ENCODE data around the gene LHX5.

Gene LHX5

DNA sequence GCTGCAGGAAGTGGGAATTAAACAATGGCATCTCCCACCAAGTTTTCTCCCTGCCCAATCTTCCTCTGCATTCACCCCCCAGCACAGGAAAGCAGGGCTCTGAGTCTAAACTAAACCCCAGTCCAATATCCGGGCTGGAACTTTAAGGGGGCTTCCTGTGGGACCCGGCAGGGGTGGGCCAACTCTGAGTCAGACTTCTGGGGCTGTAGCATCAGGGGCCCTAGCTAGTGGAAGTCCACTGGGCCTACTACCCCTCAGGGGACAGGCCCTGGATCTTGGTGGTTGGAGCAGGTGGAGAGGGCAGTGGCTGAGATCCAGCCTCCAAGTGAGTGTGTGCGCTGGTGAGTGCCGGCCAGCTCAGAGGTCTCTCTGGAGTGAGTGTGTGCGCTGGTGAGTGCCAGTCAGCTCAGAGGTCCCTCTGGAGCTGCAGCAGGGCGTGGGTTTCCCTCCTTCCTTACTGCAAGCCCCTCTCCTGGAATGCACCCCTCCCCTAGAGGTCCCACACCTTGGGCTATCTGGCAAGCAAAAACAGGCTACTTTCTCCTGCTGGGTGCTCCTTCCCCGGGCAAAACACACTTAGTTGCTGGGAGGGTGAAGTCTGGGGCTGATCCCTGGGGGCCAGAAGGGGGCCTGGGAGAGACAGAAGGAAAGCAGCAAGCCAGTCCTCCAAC is 5.6 kb upstream of the LHX5 start:
- DNase-seq: no peak

- DNase-seq: no peak
Measured at GRCh38 chr12:113476176-113476986, 4.7 kb upstream of the LHX5 start.

- no peak for DNase-seq
Measured at GRCh38 chr12:113475451-113476175, 3.9 kb upstream of the LHX5 start.

DNA sequence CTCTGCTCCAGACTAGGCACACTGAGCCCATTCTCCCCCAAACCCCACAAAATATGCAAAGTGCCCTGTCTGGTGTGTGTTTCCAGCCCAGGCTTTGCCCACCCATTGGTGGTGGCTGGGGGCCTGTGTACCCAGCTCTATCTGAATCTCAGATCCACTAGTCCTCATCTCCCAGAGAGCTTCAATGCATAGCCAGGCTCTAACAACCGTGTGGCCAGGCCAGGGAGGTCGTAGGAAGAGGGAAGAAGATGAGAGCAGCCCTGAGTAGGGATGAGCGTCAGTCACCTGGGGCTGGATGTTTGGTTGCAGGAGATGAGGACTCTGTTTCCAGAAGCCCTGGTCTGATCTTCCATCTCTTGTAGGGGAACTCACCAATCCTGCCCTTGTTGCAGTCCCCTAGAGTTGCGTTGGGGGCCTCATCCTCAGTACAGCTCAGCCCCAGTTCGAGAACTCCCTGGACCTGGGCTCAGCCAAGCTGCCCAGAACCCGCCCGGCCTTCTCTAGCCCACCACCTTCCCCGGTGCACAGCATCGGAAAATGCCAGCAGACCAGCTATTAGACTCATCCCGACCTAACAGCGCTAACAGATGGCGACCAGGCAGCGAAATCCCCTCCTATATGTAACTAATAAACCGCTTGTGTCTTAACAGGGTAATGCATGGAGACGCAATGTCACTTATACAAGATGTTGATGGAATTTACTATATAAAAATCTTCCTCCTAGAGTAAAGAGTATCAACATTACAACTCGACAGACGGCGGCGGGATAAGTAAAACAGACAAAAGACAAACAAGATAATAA is 3.2 kb upstream of the LHX5 start:
- DNase-seq: no peak

DNA sequence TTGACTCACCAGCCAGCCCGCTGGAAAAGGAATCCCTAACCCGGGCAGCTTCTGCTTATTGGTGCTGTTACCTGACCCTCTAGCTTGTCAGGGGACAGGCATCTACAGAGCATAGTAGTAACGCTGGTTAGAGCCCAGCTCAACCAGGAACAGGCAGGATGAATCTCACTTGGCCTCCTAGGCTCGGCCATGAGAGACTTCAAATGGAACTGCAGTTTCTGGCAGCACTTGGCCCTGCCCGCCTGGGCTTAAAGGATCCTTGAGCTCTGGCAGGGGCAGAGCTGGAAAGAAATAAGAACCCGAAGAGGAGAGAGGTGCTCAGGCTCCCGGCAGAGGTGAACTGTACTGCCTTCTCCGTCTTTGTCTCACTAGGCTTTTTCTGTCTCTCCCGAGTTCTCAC is 2.3 kb upstream of the LHX5 start:
- no peak for DNase-seq

DNA sequence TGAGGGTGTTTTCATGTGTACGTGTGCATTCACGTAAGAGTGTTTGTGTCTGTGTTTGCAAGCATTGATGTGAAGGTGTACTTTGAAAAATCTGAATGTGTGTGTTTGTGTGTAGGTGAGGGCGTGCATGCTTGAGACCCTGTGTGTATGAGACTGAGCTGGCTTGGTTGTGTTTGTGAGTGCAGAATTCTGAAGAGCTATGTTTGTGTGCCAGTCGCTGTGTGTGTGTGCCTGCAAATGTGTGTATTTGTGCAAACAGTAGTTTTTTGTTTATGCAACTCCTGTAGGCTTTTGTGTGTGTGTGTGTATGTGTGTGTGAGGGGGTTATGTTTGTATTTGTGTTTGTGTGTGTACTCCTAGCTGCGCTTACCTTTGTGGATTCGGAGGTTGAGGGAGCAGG is 1.7 kb upstream of the LHX5 start:
- no peak for DNase-seq

DNA sequence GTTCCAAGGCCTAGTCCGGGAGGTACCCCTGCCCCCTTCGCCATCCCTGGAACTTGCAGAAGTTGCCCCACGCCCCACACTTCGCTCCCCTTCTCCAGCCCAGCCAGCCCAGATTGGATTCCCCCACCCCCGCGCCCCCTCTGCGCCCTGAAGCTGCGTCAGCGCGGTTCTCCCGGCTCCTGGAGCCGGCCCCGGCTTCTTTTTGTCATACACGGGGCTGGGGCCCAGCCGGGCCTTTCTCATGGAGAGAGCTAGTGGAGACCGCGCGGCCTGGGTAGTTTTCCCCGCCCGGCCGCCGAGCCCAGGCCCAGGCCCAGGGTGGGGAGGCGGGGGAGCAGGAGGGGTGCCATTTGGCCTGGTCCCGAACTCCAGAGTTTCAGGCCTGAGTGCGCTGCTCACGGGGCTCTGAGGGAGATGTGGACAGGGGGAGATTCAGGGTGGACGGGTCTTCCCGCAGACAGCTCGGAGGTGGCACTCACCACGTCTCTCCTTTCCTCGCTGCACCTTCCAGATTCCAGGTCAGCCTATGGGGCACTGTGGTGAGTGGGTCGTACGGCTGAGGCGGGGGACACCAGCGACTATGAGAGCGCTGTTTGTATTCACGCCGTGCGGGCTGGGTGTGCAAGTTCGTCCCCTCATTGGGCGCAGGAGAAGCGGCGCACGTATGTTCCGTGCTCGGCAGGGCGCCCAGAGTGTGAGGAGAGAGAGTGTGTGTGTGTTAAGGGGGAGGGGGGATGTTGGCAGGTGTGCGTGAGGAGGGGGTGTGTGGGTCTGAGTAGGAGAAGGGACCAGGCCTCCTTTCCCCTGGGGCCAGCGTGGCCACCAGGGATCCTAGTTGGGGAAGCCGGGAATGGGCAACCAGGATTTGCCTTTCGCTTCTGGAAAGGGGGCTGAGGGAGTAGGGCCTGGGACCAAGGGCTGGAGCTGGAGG is 785 bp upstream of the LHX5 start:
- no peak for DNase-seq

DNA sequence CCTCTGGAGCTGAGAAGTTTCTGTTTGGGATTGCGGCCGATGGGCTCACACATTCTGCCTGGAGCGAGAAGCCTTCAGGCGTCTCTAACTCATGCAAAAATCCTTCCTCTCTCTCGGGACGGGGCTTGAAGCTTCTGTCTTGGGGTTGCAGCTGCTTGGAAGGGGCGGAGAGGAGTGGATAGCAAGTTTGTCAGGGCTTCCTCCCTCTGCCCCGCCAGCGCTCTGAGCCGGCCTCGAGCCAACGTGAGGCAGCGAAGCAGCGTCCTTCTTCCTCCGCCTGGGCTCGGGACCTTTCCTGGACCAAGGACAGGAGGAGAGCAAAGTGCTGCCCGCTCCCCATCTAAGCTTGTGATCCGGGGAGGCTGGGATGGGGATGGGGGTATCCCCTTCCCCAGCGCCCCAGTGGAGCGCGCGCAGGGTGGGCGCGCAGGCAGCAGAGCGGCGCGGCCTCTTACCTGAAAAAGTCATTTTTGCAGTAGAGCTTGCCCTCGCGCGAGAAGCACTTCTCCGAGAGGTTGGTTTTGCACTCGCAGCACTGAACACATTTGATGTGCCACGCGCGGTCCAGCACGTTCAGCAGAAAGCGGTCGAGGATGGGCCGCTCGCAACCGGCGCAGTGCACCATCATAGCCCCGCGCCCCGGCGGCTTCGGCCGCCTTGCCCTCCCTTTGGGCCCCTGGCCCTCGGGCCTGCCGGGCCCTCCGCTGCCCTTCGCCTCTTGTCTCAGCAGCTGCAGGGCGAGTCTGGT is 626 bp downstream of the LHX5 start:
- DNase-seq: no peak

DNA sequence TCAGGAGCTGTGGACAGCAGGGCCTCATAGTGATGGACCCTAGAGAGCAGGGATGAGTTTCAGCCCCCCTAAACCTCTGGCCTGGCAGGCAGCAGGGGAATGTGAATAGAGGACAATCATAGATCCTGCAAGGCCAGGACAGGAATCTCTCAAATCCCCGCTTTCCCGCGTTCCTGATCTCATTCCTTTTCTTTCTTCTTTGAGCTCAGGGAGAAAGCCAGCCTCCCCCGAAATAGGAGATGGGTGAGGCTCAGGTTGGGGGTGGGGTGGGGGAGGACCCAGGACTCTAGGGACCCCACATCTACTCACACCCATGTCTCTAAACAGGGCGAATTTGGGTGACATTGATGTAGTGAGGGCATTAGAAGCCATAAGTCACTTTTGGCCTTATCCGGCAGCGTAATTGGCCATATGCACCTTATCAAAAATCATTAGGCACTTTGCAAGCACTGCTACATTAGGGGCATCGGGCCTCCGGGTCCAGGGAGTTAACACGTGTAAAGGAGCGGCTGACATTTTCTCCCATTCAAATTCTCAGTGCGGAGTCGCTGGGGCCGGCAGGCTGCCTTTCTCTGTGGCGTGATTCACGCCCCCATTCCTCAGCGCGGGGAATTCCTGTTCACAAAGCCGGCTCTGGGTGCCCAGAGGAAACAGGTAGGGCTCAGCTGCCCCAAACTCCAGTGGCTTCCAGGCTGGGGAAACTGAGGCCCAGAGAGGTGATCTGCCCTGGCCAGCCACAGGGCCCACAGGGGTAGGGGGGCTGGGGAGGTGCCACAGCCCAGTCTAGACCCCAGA is 1.5 kb downstream of the LHX5 start:
- DNase-seq: no peak

DNA sequence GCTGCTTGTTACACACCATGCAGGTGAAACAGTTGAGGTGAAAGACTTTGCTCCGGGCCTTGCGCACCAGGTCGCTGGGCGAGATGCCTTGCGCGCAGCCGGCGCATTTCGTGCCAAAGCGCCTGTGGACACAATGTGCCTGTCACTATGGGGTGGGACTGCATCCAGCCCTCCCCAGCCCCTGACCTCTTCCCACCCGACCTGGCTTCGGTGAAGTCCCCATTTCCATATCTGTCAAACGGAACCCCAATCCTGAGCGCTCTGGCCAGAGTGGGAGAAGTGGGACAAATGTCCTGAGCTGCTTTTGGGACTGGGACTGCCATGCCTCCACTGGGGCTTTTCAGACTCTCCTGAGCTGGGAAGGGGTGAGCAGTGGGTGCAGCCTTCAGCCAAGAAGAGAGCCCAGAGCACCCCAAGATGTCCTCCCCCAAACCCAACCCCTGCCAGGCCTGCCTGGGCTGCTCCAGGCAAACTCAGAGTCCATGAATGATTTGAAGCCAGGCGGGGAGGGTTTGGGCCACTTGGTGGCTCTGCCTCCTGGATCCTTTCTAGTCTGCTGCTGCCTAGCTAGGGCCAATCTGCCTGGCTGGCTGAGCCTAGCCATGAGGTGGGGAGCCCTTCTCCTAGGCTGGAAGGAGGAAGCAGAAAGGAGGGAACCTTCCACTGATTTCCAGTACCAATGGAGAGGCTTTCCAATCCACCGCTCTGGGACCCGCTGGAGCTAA is 2.3 kb downstream of the LHX5 start:
- no peak for DNase-seq

DNA sequence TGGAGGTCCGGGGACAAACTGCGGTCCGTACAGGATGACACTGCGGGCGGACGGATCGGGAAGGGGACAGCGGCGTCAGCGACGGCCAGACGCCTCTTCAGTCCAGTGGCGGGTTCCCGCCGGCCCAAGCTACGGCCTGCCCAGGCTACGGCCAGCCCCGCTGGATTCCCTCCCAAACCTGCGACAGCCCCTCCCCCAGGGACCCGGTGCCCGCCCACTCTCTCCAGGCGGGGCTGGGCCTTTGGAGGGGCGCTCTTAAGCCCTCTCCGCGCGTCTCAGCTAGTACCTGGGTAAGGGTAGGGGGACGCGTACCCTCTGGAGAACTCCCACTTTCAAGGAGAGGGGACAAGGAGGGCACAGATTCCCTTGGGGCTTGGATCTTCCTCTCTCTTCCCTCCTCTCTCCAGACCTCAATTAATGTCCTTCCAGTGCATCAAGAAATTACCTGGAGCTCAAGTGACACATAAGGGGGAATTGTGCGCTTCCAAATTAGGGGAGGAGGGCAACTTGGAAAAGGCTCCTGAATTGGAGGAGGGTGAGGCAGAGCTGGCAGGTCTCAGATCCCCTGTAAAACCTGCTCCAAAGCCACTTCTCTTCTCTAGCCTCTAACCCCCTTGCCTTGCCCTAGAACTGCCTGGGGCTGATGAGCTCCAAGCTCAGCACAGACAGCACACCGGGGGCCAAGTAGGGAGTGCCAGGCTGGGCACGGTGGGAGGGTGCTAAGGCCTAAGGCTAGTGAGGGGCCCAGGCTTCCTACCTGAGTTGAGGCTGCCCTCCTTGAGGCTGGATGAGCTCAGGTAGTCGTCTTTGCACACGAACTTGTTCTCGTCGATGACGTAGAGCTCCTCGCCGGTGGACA is 3.1 kb downstream of the LHX5 start:
- DNase-seq: no peak

DNA sequence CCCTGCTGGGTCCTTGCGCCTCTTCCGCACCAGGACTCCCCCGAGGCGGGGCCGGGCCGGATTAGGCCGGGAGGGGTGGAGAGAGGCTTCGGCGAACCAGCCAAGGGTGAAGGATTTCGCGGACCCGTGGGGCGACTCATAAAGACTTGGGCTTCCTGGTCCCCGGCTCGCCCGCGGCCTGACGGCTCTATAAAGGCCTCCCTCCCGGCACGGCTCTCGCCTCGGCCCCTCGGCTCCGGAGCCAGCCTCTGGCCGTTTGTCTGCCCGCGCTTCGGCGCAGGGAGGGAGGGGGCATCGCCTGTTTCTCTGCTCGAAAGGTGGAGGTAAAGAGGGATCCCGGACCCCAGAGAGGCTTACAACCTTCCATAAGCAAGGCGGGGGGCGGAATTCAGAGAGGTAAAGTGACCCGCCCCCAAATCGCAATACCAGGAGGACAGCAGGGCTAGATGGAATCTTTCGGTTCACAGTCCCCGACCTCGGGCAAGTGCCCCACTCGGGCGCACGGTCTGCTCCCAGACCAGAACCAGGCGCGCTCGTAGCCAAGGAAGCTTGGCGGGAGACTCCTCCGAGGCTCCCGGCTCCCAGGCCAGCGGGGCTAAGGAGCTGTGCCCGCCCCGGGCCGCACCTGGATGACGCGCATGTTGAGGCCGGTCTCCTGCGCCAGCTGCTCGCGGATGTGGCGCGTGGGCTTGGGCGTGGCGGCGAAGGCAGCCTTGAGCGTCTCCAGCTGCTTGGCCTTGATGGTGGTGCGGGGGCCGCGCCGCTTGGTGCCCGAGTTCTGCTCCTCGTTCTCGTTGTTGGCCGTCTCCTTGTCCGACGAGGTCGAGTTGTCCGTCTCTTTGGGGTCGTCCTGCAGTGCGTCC is 3.9 kb downstream of the LHX5 start:
- no peak for DNase-seq

GRCh38 chr12:113467142-113467501 is 4.5 kb downstream of the LHX5 start:
- no peak for DNase-seq

DNA sequence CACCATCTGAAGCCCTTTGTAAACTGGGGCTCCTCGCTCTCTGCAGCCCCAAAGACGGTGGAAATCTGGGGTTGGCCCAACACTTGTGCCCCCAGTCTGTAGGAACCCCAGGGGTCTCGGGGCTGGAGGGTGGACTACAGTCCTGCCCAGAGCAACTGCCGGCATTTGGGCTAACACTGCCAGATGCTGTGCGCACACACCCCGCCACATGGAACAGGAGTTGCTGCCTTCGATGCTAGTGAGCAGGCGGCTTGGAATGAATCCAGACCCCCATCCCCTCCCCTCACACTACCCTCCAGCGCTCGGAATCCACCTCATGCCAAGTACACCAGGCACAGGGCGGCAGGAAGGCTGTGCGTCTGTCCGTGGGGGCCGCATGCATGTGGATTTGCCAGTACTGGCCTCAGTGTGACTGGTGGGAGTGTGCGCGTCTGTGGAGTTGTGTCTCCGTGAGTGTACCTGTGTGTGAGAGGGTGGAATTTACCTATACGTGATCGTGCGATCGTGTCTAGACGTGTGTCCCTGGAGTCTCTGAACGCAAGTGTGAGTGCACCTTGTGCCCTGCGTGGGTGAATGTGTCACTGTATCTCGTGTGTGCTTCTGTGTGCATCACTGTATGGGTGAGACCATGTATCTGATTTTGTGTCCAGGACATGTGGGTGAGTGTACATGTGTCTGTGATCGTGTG is 5.1 kb downstream of the LHX5 start:
- DNase-seq: no peak

- no peak for DNase-seq
Measured at GRCh38 chr12:113465808-113466453, 5.7 kb downstream of the LHX5 start.
